Activated naive CD4-positive, alpha-beta T cell treated with anti-CD3 and anti-CD28 coated beads for 36 hours (primary cell): ENCODE data around the gene PLD5. TPM values are rescaled to one million over a fixed set of nuclear protein-coding genes. Genes with fewer than 3 reads are reported as not detected.
"Not testable (repeated sequence)": the region's sequence is repeated elsewhere in the genome, so short reads cannot be mapped to it uniquely, and the experiment has no call there.

Experiments used
- CTCF ChIA-PET: fragments of 350-600 bp; sonication (Branson Sonifier 250); formaldehyde crosslinking; loops from one replicate; lab custom pipeline; 2021; ENCODE audit warnings: antibody characterized with exemption; lab: Charles Lee
- DNase-seq: peaks from one replicate; pipeline ENCODE4 v3.0.0-alpha.2; 2020
- H3K27ac Mint-ChIP-seq: one replicate; pipeline ENCODE4 v1.8.0; 2021; ENCODE audit warnings: mild to moderate bottlenecking, mixed read lengths
- H3K27me3 Mint-ChIP-seq: one replicate; pipeline ENCODE4 v1.8.0; 2021; ENCODE audit warnings: low read depth, mixed read lengths
- H3K36me3 Mint-ChIP-seq: one replicate; pipeline ENCODE4 v1.8.0; 2021; ENCODE audit warnings: low read depth, mixed read lengths
- H3K4me1 Mint-ChIP-seq: one replicate; pipeline ENCODE4 v1.8.0; 2021; ENCODE audit warnings: low read depth, mixed read lengths
- H3K4me3 Mint-ChIP-seq: one replicate; pipeline ENCODE4 v1.8.0; 2021; ENCODE audit warnings: mild to moderate bottlenecking, moderate library complexity, mixed read lengths
- H3K9me3 Mint-ChIP-seq: one replicate; pipeline ENCODE4 v1.8.0; 2021; ENCODE audit warnings: mixed read lengths
- intact Hi-C: fragments of 100-400 bp; cut with micrococcal nuclease; formaldehyde crosslinking; loops from one replicate; pipeline ENCODE4 v1.15.1; 2023
- total RNA-seq, 2 experiments: library from RNA; stranded (reverse); gene quantifications; one replicate each; pipeline ENCODE4 v1.2.3, GENCODE V29; 2021

PLD5 gene
- total RNA-seq, 2 experiments from 2014 or later = not detected

DNA sequence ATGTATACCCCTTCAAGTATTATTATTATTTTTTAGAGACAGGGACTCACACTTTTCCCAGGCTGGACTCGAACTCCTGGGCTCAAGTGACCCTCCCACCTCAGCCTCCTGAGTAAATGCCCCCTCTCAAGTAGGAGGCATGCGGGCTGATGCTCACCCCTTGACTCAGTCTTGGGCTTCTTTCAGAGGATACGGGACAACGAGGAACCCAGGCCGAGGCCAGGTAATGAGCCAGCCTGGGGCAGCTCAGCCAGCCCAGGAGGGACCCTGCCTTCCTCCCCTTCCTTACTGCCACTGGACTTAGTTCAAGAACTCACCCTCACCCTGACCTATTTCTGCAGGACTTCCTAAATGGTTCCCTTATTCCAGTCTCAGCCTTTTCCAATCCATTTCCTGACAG is 327.6 kb downstream of the PLD5 start:
- H3K4me3 Mint-ChIP-seq = no peak overlapping the region
- CTCF ChIA-PET = no interaction called here
- no peaks in the 10 kb centered on the region for H3K36me3 Mint-ChIP-seq

DNA sequence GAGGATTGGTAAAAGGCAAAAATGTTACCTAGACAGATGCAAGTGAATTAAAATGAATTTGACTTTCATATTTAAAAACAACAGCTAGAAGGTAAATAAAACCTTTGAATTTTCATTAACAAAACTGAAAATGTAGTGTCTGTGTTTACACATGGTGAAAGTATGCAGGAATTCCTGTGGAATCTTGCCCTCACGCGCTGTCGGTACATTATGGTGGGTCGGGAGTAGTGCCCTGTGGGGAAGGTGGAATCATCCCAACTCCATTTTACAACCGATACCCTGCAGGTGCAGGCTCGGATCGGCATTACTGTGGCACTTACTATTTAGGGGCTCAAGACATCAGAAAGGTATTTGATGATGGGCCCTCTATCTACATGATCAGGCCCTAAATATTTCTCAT is 328.4 kb downstream of the PLD5 start:
- CTCF ChIA-PET = no interaction called here
- Mint-ChIP-seq H3K4me1 (no peaks in the 10 kb centered on the region), H3K27ac (no peak overlapping the region), H3K36me3 (no peaks in the 10 kb centered on the region), H3K27me3 (peaks cover 2% of the 10 kb centered on the region), H3K4me3 (no peak overlapping the region), H3K9me3 (no peaks in the 10 kb centered on the region)
- DNase-seq = no peak
- intact Hi-C loops = no loop called here

More for the DNA sequence above, 327.6 kb downstream of the PLD5 start:
- no peaks in the 10 kb centered on the region for H3K4me1 Mint-ChIP-seq
- peaks cover 2% of the 10 kb centered on the region for H3K27me3 Mint-ChIP-seq
- no peaks in the 10 kb centered on the region for H3K9me3 Mint-ChIP-seq
- intact Hi-C loops = no loop called here
- DNase-seq = no peak
- no peak overlapping the region for H3K27ac Mint-ChIP-seq

DNA sequence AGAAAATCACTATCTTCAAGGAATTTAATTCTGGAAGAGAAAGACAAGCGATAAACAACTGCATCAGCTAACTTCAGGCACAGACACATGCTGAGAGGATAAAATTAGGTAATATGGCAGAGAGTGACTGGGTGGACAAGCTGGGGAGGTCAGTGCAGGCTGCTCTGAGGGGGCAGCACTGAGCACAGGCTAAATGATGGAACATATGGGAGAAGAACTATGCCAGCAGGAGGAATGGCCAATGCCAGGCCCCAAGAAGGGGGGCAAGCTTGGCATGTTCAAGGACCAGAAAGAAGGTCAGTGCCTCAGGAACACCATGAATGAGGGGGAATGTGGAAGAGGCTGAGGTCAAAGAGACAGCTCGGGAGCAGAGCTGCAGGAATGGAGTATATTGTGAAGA is 334.9 kb downstream of the PLD5 start:
- Mint-ChIP-seq H3K27ac (no peak overlapping the region), H3K4me1 (no peaks in the 10 kb centered on the region), H3K27me3 (peaks cover 9% of the 10 kb centered on the region), H3K4me3 (no peak overlapping the region), H3K36me3 (no peaks in the 10 kb centered on the region), H3K9me3 (peaks cover 1% of the 10 kb centered on the region)
- DNase-seq = no peak
- CTCF ChIA-PET = no interaction called here
- intact Hi-C loops = no loop called here

DNA sequence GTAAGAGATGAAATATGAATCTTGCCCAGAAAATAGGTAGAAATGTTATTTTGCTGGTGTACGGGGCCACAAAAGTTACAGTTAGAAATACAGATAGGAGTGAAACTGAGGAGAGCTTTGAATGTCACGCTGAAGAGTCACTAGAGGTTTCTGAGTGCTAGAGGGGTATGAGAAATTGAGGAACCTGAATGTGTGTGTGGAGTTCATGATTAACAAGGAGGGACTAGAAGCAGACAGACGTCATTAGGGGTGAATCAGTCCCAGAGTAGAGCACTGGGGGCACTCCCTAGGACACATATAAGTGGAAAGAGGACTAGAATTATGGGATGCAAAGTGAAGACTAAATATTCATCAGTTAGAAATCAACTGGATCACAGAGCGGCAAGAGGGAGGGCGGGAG is 336.7 kb downstream of the PLD5 start:
- DNase-seq = no peak
- Mint-ChIP-seq H3K4me1 (no peaks in the 10 kb centered on the region), H3K9me3 (peaks cover 1% of the 10 kb centered on the region), H3K36me3 (no peaks in the 10 kb centered on the region), H3K27me3 (peaks cover 9% of the 10 kb centered on the region), H3K4me3 (no peak overlapping the region), H3K27ac (no peak overlapping the region)
- CTCF ChIA-PET = no interaction called here
- intact Hi-C loops = no loop called here

DNA sequence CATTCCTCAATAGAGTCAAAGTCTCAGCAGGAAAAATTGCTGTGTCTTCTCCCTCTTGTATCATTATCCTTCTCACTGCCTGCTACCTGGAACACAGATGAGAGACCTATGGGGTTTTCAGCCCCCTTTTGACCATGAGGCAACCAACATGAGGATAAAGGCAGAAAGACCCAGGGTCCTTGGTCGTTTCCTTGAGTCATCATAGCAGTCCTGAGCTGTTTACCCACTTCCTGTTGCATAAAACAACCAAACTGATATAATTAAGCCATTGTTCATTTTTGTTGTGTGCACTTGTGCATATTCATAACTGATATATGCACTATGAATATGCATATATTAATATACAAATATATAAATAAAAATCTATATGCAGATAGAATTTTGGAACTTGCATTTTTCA is 337.3 kb downstream of the PLD5 start:
- no peak overlapping the region for H3K4me3 Mint-ChIP-seq
- CTCF ChIA-PET = no interaction called here
- no peak for DNase-seq
- no peaks in the 10 kb centered on the region for H3K4me1 Mint-ChIP-seq
- H3K9me3 Mint-ChIP-seq = peaks cover 1% of the 10 kb centered on the region
- intact Hi-C loops = no loop called here
- no peaks in the 10 kb centered on the region for H3K36me3 Mint-ChIP-seq
- peaks cover 9% of the 10 kb centered on the region for H3K27me3 Mint-ChIP-seq
- no peak overlapping the region for H3K27ac Mint-ChIP-seq

DNA sequence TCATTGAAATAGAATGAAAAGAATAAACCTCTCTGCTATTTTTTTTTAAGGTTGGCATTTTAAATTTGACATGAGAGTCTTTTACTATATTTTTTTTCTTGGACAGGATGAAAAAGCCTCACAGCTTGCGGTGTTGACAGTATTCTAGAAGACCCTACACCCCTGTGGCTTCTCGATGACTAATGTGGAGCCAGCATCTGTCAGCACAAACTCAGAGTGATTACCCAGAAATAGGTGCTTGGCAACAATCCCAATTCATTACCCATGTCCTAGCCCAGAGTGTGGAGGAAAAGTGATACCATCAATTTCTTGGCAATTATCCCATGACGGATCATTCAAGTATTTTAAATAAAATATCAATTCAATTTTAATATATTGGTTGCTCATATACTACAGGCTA is 338.8 kb downstream of the PLD5 start:
- DNase-seq = no peak
- no peak overlapping the region for H3K4me3 Mint-ChIP-seq
- CTCF ChIA-PET = no interaction called here
- H3K36me3 Mint-ChIP-seq = no peaks in the 10 kb centered on the region
- peaks cover 9% of the 10 kb centered on the region for H3K27me3 Mint-ChIP-seq
- H3K9me3 Mint-ChIP-seq = peaks cover under 1% of the 10 kb centered on the region
- H3K27ac Mint-ChIP-seq = no peak overlapping the region
- intact Hi-C loops = no loop called here
- H3K4me1 Mint-ChIP-seq = no peaks in the 10 kb centered on the region

DNA sequence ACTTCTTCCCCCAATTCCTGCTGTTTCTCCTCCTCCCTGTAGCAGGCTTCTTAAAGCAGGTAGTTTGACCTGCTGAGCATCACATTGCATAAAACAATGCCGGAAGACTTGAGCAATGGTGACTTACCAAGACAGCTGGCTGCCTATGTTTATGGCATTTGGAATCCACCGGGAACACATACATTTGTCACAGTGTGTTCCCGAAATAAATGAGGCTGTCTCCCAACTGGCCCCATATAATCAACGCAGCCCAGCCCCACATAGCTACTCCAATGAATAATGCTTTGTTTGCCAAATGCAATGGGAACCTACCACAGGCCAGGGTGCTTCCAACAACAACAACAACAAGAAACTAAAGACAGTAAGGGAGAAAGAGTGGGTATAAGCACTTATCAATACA is 339.5 kb downstream of the PLD5 start:
- Mint-ChIP-seq H3K27ac (no peak overlapping the region), H3K4me3 (no peak overlapping the region), H3K36me3 (no peaks in the 10 kb centered on the region), H3K27me3 (peaks cover 9% of the 10 kb centered on the region), H3K9me3 (no peaks in the 10 kb centered on the region), H3K4me1 (no peaks in the 10 kb centered on the region)
- intact Hi-C loops = no loop called here
- CTCF ChIA-PET = no interaction called here
- no peak for DNase-seq

DNA sequence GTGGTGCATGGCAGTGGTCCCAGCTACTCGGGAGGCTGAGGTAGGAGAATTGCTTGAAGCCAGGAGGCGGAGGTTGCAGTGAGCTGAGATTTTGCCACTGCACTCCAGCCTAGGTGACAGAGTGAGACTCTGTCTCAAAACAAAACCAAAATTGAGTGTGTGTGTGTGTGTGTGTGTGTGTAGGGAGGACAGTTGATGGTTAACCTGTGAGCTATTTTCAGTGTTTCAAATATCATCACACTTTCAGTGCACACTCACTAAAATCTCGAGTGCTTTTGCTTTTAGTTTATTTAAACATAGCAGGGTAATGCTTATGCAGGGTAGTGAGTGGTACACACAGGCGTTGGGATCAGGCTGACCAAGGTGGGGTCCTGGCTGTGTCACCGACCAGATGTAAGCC is 344.7 kb downstream of the PLD5 start:
- H3K27me3 Mint-ChIP-seq, DNase-seq, intact Hi-C loops, H3K4me1 Mint-ChIP-seq, H3K4me3 Mint-ChIP-seq, CTCF ChIA-PET, H3K36me3 Mint-ChIP-seq, H3K27ac Mint-ChIP-seq: not testable (repeated sequence)
- H3K9me3 Mint-ChIP-seq = peaks cover 12% of the 10 kb centered on the region

DNA sequence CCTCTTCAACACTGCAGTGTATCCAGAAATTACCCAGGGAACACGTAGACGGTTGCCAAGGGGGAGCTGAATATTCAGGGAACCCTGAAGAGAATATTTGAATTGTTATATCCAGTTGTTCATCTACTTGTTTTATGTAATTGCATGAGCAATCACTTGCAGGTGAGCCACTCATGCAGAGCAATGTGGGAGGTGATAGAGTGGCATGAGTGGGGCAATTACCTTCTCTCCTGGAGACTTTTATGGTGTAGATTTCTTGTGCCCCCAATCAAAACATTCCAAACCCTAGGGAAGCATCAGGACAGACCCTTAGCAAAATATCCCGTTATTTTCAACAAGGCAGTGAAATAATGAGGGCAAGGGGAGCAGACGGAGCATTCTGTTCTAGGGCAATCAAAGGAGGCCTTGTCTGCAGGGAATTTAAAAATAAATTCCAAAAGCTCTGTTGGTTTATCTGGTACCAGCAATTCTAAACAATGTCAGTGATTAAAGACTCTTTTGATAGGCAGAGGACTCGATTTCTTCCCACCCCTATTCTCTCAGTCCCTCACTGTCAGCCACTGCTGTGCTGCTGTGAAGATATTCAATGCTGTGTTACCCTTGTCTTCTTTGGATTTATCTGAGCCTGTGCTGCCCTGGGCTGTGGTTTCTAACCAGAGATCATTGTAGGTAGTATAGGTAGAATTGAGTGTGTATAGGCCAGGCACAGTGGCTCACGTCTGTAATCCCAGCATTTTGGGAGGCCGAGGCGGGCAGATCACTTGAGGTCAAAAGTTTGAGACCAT is 345.4 kb downstream of the PLD5 start:
- CTCF ChIA-PET = no interaction called here
- intact Hi-C loops = no loop called here
- Mint-ChIP-seq H3K9me3 (peaks cover 12% of the 10 kb centered on the region), H3K27ac (no peak overlapping the region), H3K36me3 (no peaks in the 10 kb centered on the region), H3K4me1 (no peaks in the 10 kb centered on the region), H3K4me3 (no peak overlapping the region), H3K27me3 (no peaks in the 10 kb centered on the region)
- DNase-seq = no peak

DNA sequence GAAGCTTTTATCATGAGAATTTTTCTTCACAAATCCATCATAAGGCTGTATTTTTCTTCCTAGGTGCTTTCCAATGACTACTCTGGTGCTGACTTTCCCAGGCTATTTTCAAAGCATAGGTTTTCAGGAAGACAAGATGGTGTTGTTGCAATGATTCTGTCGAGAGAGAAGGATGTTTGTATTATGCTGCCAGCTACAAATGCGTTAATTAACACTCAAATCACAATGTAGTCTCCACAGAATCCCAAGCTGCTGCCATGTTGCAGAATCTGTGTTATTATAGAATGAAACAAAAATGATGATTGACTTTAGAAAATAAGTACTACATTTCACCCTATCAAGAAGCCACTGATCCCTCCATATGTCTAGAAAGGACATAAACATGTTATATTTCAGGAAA is 346.1 kb downstream of the PLD5 start:
- H3K4me1 Mint-ChIP-seq = no peaks in the 10 kb centered on the region
- peaks cover 12% of the 10 kb centered on the region for H3K9me3 Mint-ChIP-seq
- no peak overlapping the region for H3K27ac Mint-ChIP-seq
- no peak overlapping the region for H3K4me3 Mint-ChIP-seq
- H3K27me3 Mint-ChIP-seq = no peaks in the 10 kb centered on the region
- intact Hi-C loops = no loop called here
- CTCF ChIA-PET = no interaction called here
- DNase-seq = no peak
- H3K36me3 Mint-ChIP-seq = no peaks in the 10 kb centered on the region

DNA sequence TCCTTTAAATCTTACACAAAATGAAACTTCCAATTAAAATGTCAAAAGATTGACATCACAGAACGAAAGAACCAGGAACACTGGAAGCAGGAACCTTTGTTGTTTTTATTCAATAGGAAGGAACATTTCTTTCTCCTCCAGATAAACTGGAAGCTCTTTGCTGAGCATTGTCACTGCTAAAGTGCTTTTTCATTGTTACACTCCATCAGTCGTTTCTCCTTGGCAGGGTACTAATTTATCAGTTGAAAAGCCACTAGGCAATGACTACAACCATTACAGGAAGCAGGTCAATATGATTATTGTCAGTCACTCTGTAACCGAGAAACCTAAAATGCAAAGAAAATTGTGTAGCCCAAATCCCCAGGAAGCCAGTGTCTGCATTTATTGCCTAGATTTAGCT is 362.4 kb downstream of the PLD5 start:
- intact Hi-C loops = no loop called here
- no peaks in the 10 kb centered on the region for H3K4me1 Mint-ChIP-seq
- no peak overlapping the region for H3K27ac Mint-ChIP-seq
- peaks cover 3% of the 10 kb centered on the region for H3K27me3 Mint-ChIP-seq
- no peak overlapping the region for H3K4me3 Mint-ChIP-seq
- CTCF ChIA-PET = interaction anchor here (0.6 kb wide), 1 partner anchor 1670 kb away, joined by 3 read pairs; no protein-coding TSS in a partner anchor
- peaks cover 1% of the 10 kb centered on the region for H3K9me3 Mint-ChIP-seq
- H3K36me3 Mint-ChIP-seq = no peaks in the 10 kb centered on the region
- DNase-seq = no peak

DNA sequence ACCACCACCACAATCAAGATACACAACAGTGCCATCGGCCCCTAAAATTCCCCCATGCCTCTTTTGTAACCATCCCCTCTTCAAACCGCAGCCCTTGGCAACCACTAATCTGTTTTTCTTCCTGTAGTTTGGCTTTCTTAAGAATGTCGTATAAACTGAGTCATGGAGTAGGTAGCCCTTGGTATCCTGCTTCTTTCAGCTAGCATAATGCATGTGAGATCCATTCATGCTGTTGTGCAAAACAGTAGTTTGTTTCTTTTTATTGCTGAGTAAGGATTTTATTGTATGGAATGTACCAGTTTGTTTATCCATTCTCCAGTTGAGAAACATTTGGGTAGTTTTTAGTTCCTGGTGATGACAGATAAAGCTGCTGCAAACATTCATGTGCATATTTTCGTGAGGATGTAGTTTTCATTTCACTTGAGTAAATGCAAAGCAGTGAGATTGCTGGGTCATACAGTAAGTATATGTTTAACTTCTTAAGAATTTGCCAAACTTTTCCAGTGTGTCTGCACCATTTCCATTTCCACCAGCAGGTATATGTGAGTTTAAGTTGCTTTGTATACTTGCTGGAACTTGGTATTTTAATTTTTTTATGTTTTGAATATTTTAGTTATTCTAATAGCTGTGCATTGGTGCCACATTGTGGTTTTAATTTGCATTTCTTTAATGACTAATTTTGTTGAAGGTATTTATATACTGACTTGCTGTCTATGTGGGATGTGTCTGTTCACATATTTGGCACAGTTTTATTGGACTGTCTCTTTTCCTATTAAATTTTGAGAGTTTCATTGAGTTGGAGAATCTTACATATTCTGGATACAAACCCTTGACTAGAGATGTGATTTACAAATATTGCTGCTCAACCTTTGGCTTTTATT is 377.2 kb downstream of the PLD5 start:
- no peak overlapping the region for H3K27ac Mint-ChIP-seq
- no peaks in the 10 kb centered on the region for H3K36me3 Mint-ChIP-seq
- H3K4me3 Mint-ChIP-seq = no peak overlapping the region
- DNase-seq = no peak
- peaks cover 4% of the 10 kb centered on the region for H3K27me3 Mint-ChIP-seq
- intact Hi-C loops = no loop called here
- H3K9me3 Mint-ChIP-seq = no peaks in the 10 kb centered on the region
- H3K4me1 Mint-ChIP-seq = no peaks in the 10 kb centered on the region
- CTCF ChIA-PET = no interaction called here

DNA sequence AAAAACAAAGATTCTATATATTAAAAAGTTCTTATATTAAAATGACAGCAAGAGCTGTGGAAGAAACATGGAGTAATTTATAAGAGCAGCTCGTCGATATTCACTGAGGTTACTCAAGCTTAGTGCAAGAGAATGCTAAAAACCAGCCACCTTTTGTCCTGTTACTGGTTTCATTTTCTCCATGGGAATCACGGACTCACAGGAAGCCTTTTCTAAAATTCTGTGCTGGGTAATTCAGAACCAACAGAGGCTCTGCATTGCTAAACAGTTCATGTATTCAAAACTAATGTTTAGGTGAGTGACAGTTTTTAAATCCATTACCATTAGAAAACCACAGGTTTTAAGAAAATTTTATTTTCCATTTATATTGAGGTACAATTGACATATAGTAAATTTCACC is 377.8 kb downstream of the PLD5 start:
- Mint-ChIP-seq H3K9me3 (no peaks in the 10 kb centered on the region), H3K27ac (no peak overlapping the region), H3K4me3 (no peak overlapping the region), H3K36me3 (no peaks in the 10 kb centered on the region), H3K4me1 (no peaks in the 10 kb centered on the region), H3K27me3 (peaks cover 4% of the 10 kb centered on the region)
- no peak for DNase-seq
- intact Hi-C loops = no loop called here
- CTCF ChIA-PET = no interaction called here
